ENCODE measurements around the gene PLEKHH3.

DNA sequence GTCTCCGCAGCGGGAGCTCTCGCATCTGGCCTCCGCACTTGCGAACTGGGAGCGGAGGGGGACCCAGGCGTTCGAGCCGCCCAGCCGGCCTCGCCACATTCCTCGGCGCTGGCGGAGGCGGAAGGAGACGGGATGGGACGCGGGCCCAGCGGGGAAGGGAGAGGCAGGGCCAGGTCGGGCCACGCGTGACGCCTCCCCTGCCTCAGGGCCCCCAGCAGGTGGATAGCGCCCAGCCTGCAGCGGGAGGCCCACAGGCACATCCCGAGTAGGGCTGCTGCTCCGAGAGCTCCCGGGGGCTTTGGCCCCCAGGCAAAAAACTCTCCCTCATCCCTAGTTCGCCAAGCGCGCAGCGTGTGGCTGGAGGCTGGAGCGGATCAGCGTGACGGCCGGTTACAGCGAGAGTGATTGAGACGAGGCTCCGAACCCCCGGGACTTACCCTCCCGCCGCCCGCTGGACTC is 800 bp downstream of the PLEKHH3 start:
- no peak for TF ChIP-seq CTCF (IDR thresholded peaks at IDR 0.05)
- TF ChIP-seq POLR2A (IDR thresholded peaks at IDR 0.05), result no peak

Data from right lobe of liver (tissue), 4 donors.